T-helper 9 cell (primary cell): ENCODE data around the gene FAU.

Experiments used
- DNase-seq: peaks from one replicate; pipeline ENCODE4 v3.0.0-alpha.2; 2020

The FAU gene

GRCh38 chr11:65135633-65136145 is 13.8 kb upstream of the FAU start:
- no peak for DNase-seq

- peak; percentile 75 for DNase-seq
Measured at GRCh38 chr11:65134952-65135632, 13.2 kb upstream of the FAU start.

GRCh38 chr11:65134240-65134951 is 12.5 kb upstream of the FAU start, which contains the start of gene SYVN1:
Gene SYVN1 (minus strand): TSS chr11:65134519. CDS start chr11:65133601, 918 bp downstream.
- peak; percentile 89 for DNase-seq

GRCh38 chr11:65133724-65134123 is 11.8 kb upstream of the FAU start:
- DNase-seq: no peak

GRCh38 chr11:65132988-65133700 is 11.2 kb upstream of the FAU start:
- DNase-seq: no peak

GRCh38 chr11:65132238-65132987 is 10.5 kb upstream of the FAU start:
- DNase-seq: no peak

- DNase-seq: no peak
Measured at GRCh38 chr11:65131895-65132237, 9.9 kb upstream of the FAU start.

- no peak for DNase-seq
Measured at GRCh38 chr11:65131417-65131776, 9.5 kb upstream of the FAU start.

GRCh38 chr11:65130631-65131416 is 8.9 kb upstream of the FAU start:
- DNase-seq: no peak

GRCh38 chr11:65129649-65130441 is 7.9 kb upstream of the FAU start:
- no peak for DNase-seq

- no peak for DNase-seq
Measured at GRCh38 chr11:65128182-65129145, 6.5 kb upstream of the FAU start.

- DNase-seq: no peak
Measured at GRCh38 chr11:65127473-65128181, 5.7 kb upstream of the FAU start.

- no peak for DNase-seq
Measured at GRCh38 chr11:65126624-65127274, 4.8 kb upstream of the FAU start.

- DNase-seq: no peak
Measured at GRCh38 chr11:65125197-65126056, 3.5 kb upstream of the FAU start.

GRCh38 chr11:65124480-65125196 is 2.7 kb upstream of the FAU start:
- DNase-seq: no peak

- no peak for DNase-seq
Measured at GRCh38 chr11:65121447-65121864, 478 bp downstream of the FAU start.

- no peak for DNase-seq
Measured at GRCh38 chr11:65120831-65121230, 1.1 kb downstream of the FAU start.
